ENCODE results near the gene EMC7. TPM values are rescaled to one million over a fixed set of nuclear protein-coding genes. Genes with fewer than 3 reads are reported as not detected.

EMC7 gene
- total and polyA plus RNA-seq, 9 of the 15 experiments (the other 6 are each of a cell fraction or from before 2014, with no cell fraction given): 25.8 to 92.8 (median 49.7) TPM

DNA sequence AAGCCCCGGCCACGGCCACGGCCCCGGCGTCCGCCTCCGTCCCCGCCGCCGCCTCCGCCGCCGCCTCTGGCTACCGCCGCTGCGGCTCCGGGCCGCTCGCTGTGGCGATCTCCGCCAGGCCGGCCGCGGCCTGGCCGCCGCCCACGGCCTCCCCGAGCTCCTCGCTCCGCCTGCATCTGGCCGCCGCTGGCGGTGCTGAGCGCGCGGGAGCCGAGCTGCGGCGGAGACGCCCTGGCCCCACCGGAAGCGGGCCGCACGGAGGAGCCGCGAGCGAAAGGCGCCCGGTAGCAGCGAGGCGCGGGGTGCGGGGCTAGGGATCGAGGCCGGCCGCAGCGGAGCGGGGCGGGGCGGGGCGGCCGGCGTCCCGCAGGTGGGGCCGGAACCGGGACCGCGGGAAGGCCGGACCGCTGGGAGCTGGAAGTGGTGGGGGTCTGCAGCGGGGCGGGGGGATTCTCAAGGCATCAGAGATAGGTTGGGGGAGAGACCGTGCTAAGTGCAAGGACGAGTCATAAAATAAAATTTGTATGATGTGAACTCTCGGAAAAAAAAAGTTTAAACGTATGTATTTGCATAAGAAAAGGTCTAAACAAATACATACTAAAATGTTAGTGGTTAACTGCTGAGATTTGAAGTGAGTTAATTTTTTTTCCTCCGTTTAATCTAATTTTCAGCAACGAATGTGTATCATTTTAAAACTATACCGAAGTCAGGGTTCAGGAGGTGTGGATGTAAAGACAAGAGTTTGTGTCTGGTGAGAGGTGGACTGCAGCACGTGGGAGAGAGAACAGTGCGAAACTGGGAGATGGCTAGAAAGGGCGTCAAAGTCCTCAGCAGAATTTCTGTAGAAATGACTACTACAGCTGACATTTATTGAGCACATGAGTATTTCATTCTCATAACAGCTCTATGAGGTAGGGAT lies 62.5 kb downstream of the EMC7 start, which contains the start of gene AVEN (continued):
- TF ChIP-seq, protein P1, sequence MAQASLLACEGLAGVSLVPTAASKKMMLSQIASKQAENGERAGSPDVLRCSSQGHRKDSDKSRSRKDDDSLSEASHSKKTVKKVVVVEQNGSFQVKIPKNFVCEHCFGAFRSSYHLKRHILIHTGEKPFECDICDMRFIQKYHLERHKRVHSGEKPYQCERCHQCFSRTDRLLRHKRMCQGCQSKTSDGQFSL (CRISPR knock-in tag; IDR thresholded peaks at IDR 0.05): 0 out of 2 replicates have a peak, but pooled peaks have one; percentile 33
- TF ChIP-seq, protein P1 (tag; IDR thresholded peaks at IDR 0.05): no peak
- TF ChIP-seq RB1 (IDR thresholded peaks at IDR 0.05; ENCODE audit: low read depth) (peak; percentile 50; the same call in 1 of the 2 replicates), ZNF431 (CRISPR knock-in tag; IDR thresholded peaks at IDR 0.05) (peak; percentile 66; the same call in 1 of the 2 replicates), HNRNPLL (IDR thresholded peaks at IDR 0.05; ENCODE audit: low read depth, low read length, poor library complexity, severe bottlenecking) (peak; percentile 58), TAF1 (IDR thresholded peaks at IDR 0.05; ENCODE audit: control insufficient read depth, extremely low read depth, insufficient read depth, low read length, severe bottlenecking) (peak; percentile 41), REST (IDR thresholded peaks at IDR 0.05; ENCODE audit: borderline replicate concordance) (peak; percentile 27; the same call in 1 of the 2 replicates), REST (CRISPR knock-in tag; IDR thresholded peaks at IDR 0.05; ENCODE audit: low read depth) (no peak), ELF1 (tag; IDR thresholded peaks at IDR 0.05) (no peak; the same call in 1 of the 2 replicates), CEBPG (CRISPR knock-in tag; IDR thresholded peaks at IDR 0.05) (no peak), CEBPG (tag; conservative IDR thresholded peaks at IDR 0.05 in 1 of 2, IDR thresholded peaks at IDR 0.05 in 1 of 2) (no peak), CTBP1 (IDR thresholded peaks at IDR 0.05; ENCODE audit: borderline replicate concordance) (peak; percentile 72; the same call in 1 of the 2 replicates), FIP1L1 (IDR thresholded peaks at IDR 0.05; ENCODE audit: low read depth, low read length, poor library complexity, severe bottlenecking) (peak; percentile 0), ZNF140 (CRISPR knock-in tag; IDR thresholded peaks at IDR 0.05) (no peak)

Data from K562 (cell line).